GM21717 (cell line): Measurements from ENCODE around the gene YBX1.
"Not testable (repeated sequence)": the region's sequence is repeated elsewhere in the genome, so short reads cannot be mapped to it uniquely, and the experiment has no call there.

Experiments
- ATAC-seq: cut with Tn5 transposase; IDR thresholded peaks from one replicate; pipeline ENCODE4 v1.9.1; 2021; ENCODE audit warnings: mild to moderate bottlenecking, moderate library complexity; ENCODE audit not compliant: unreplicated experiment

The YBX1 gene

GRCh38 chr1:42686418-42686817, 4.2 kb downstream of the YBX1 start:
- ATAC-seq, result no peak

GRCh38 chr1:42689912-42690311, 7.7 kb downstream of the YBX1 start:
- no peak for ATAC-seq

- no peak for ATAC-seq
Observed at GRCh38 chr1:42690477-42691156, 8.4 kb downstream of the YBX1 start.

- ATAC-seq, result no peak
Observed at GRCh38 chr1:42691157-42691498, 8.9 kb downstream of the YBX1 start.

- ATAC-seq, result no peak
Observed at GRCh38 chr1:42692461-42692860, 10.2 kb downstream of the YBX1 start.

- no peak for ATAC-seq
Observed at GRCh38 chr1:42692911-42693310, 10.7 kb downstream of the YBX1 start.

- no peak for ATAC-seq
Observed at GRCh38 chr1:42698081-42698813, 16.0 kb downstream of the YBX1 start.

- no peak for ATAC-seq
Observed at GRCh38 chr1:42700006-42700405, 17.8 kb downstream of the YBX1 start.

GRCh38 chr1:42703888-42704464, 21.8 kb downstream of the YBX1 start:
- no peak for ATAC-seq

- not testable (repeated sequence) for ATAC-seq
Observed at GRCh38 chr1:42712808-42713207, 30.6 kb downstream of the YBX1 start.

- no peak for ATAC-seq
Observed at GRCh38 chr1:42713293-42713692, 31.1 kb downstream of the YBX1 start.

- not testable (repeated sequence) for ATAC-seq
Observed at GRCh38 chr1:42714441-42714840, 32.2 kb downstream of the YBX1 start.

GRCh38 chr1:42720868-42721267, 38.6 kb downstream of the YBX1 start:
- no peak for ATAC-seq

GRCh38 chr1:42721926-42722325, 39.7 kb downstream of the YBX1 start:
- ATAC-seq, result no peak

- ATAC-seq, result not testable (repeated sequence)
Observed at GRCh38 chr1:42722403-42722802, 40.2 kb downstream of the YBX1 start.

GRCh38 chr1:42723511-42723910, 41.3 kb downstream of the YBX1 start:
- no peak for ATAC-seq

- not testable (repeated sequence) for ATAC-seq
Observed at GRCh38 chr1:42725820-42726219, 43.6 kb downstream of the YBX1 start.

GRCh38 chr1:42730002-42730401, 47.8 kb downstream of the YBX1 start:
- ATAC-seq, result no peak

- no peak for ATAC-seq
Observed at GRCh38 chr1:42730988-42731387, 48.8 kb downstream of the YBX1 start.

- no peak for ATAC-seq
Observed at GRCh38 chr1:42731585-42731984, 49.4 kb downstream of the YBX1 start.

GRCh38 chr1:42732126-42732680, 50.0 kb downstream of the YBX1 start:
- ATAC-seq, result no peak
